ENCODE results near the gene ELAC1. TPM values are rescaled to one million over a fixed set of nuclear protein-coding genes. Genes with fewer than 3 reads are reported as not detected.
"Not testable (repeated sequence)": the region's sequence is repeated elsewhere in the genome, so short reads cannot be mapped to it uniquely, and the experiment has no call there.

The ELAC1 gene
- total and polyA plus RNA-seq, 2 donors (not counting 1 experiment from before 2014, with no cell fraction given): 7.3 to 8.2 TPM

DNA sequence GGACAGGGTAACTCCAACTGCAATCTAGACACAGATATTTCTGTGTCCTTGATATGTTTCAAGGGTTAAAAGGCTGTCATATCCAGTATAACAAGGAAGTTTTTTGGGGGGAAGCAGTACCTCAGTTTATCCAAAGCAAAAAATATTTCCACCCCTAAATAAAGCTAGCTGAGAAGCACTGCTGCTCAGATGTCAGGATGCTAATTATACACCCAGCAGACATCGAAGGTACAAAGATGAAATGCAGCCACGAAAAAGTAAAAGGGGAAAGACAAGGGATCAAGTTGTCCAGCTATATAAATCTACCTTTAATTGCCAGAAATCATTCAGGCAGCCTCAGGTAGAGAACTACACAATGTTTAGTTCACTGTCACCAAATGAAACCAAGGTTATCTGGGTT, 26.2 kb downstream of the ELAC1 start:
- DNase-seq (ENCODE audit: low read depth in 2 of 2): no peak
- H3K9me3 ChIP-seq (ENCODE audit: control insufficient read depth, insufficient read depth, low read depth, low read length): no peaks in the 10 kb centered on the region
- H3K36me3 ChIP-seq (ENCODE audit: control insufficient read depth, insufficient read depth, low read length): no peaks in the 10 kb centered on the region
- no peaks in the 10 kb centered on the region for H3K27me3 ChIP-seq (ENCODE audit: control insufficient read depth, insufficient read depth, low read length)
- H3K9ac ChIP-seq (ENCODE audit: insufficient read depth, low read length): no peak overlapping the region
- H3K27ac ChIP-seq (ENCODE audit: insufficient read depth, low read length): no peak overlapping the region
- no peaks in the 10 kb centered on the region for H3K79me2 ChIP-seq (ENCODE audit: control insufficient read depth, insufficient read depth, low read length)
- TF ChIP-seq, protein P1, sequence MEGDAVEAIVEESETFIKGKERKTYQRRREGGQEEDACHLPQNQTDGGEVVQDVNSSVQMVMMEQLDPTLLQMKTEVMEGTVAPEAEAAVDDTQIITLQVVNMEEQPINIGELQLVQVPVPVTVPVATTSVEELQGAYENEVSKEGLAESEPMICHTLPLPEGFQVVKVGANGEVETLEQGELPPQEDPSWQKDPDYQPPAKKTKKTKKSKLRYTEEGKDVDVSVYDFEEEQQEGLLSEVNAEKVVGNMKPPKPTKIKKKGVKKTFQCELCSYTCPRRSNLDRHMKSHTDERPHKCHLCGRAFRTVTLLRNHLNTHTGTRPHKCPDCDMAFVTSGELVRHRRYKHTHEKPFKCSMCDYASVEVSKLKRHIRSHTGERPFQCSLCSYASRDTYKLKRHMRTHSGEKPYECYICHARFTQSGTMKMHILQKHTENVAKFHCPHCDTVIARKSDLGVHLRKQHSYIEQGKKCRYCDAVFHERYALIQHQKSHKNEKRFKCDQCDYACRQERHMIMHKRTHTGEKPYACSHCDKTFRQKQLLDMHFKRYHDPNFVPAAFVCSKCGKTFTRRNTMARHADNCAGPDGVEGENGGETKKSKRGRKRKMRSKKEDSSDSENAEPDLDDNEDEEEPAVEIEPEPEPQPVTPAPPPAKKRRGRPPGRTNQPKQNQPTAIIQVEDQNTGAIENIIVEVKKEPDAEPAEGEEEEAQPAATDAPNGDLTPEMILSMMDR (conservative IDR thresholded peaks at IDR 0.05 in 1 of 2, IDR thresholded peaks at IDR 0.05 in 1 of 2; ENCODE audit: low read depth in 1 of 2, low read length in 2 of 2): no peak
- TF ChIP-seq EZH2 (IDR thresholded peaks at IDR 0.05; ENCODE audit: low read length, missing control alignments): no peak
- no peak overlapping the region for H3K4me2 ChIP-seq (ENCODE audit: extremely low read depth, insufficient read depth, low read length)
- no peaks in the 10 kb centered on the region for H4K20me1 ChIP-seq (ENCODE audit: control insufficient read depth, extremely low read depth, insufficient read depth, low read length)
- H3K4me1 ChIP-seq (ENCODE audit: control insufficient read depth, extremely low read depth, insufficient read depth, low read length): no peaks in the 10 kb centered on the region
- H2AFZ ChIP-seq (ENCODE audit: low read length): no peak overlapping the region
- H3K4me3 ChIP-seq (replicated peaks in 1 of 4; ENCODE audit: control extremely low read depth in 1 of 4, insufficient read depth in 1 of 4, low read depth in 3 of 4, low read length in 4 of 4): no peak overlapping the region

DNA sequence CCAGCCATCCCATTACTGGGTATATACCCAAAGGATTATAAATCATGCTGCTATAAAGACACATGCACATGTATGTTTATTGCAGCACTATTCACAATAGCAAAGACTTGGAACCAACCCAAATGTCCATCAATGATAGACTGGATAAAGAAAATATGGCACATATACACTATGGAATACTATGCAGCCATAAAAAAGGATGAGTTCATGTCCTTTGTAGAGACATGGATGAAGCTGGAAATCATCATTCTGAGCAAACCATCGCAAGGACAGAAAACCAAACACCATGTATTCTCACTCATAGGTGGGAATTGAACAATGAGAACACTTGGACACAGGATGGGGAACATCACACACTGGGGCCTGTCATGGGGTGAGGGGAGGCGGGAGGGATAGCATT, 35.3 kb downstream of the ELAC1 start:
- not testable (repeated sequence) for H3K79me2 ChIP-seq (ENCODE audit: control insufficient read depth, insufficient read depth, low read length); H3K4me3 ChIP-seq (replicated peaks in 1 of 4; ENCODE audit: control extremely low read depth in 1 of 4, insufficient read depth in 1 of 4, low read depth in 3 of 4, low read length in 4 of 4); H3K4me1 ChIP-seq (ENCODE audit: control insufficient read depth, extremely low read depth, insufficient read depth, low read length); H3K36me3 ChIP-seq (ENCODE audit: control insufficient read depth, insufficient read depth, low read length); H3K27me3 ChIP-seq (ENCODE audit: control insufficient read depth, insufficient read depth, low read length); H4K20me1 ChIP-seq (ENCODE audit: control insufficient read depth, extremely low read depth, insufficient read depth, low read length); H3K27ac ChIP-seq (ENCODE audit: insufficient read depth, low read length); H3K9me3 ChIP-seq (ENCODE audit: control insufficient read depth, insufficient read depth, low read depth, low read length); H2AFZ ChIP-seq (ENCODE audit: low read length); DNase-seq (ENCODE audit: low read depth in 2 of 2); H3K4me2 ChIP-seq (ENCODE audit: extremely low read depth, insufficient read depth, low read length); H3K9ac ChIP-seq (ENCODE audit: insufficient read depth, low read length)

DNA sequence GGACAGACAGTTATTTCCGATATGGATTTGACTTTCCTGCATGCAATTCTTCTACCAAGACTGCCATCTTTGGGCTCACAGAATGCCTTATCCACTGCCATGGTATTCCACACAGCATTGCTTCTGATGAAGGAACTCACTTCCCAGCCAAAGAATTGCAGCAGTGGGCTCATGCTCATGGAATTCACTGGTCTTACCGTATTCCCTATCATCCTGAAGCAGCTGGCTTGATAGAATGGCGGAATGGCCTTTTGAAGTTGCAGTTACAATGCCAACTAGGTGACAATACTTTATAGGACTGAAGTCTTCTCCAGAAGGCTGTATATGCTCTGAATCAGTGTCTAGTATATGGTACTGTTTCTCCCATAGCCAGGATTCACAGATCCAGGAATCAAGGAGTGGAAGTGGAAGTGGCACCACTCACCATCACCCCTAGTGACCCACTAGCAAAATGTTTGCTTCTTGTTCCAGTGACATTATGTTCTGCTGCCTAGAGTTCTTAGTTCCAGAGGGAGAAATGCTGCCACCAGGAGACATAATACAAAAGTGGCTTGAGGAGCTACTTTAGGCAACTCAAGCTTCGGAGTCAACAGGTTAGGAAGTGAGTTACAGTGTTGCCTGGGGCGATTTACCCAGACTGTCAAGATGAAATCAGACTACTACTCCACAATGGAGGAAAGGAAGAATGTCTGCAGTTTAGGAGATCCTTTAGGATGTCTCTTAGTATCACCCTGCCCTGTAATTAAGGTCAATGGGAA, 38.4 kb downstream of the ELAC1 start:
- Histone ChIP-seq H3K4me1 (ENCODE audit: control insufficient read depth, extremely low read depth, insufficient read depth, low read length) (no peaks in the 10 kb centered on the region), H3K36me3 (ENCODE audit: control insufficient read depth, insufficient read depth, low read length) (no peaks in the 10 kb centered on the region), H3K4me2 (ENCODE audit: extremely low read depth, insufficient read depth, low read length) (no peak overlapping the region), H3K27me3 (ENCODE audit: control insufficient read depth, insufficient read depth, low read length) (no peaks in the 10 kb centered on the region), H3K79me2 (ENCODE audit: control insufficient read depth, insufficient read depth, low read length) (no peaks in the 10 kb centered on the region), H2AFZ (ENCODE audit: low read length) (no peak overlapping the region), H3K9me3 (ENCODE audit: control insufficient read depth, insufficient read depth, low read depth, low read length) (no peaks in the 10 kb centered on the region), H4K20me1 (ENCODE audit: control insufficient read depth, extremely low read depth, insufficient read depth, low read length) (no peaks in the 10 kb centered on the region), H3K27ac (ENCODE audit: insufficient read depth, low read length) (no peak overlapping the region), H3K4me3 (replicated peaks in 1 of 4; ENCODE audit: control extremely low read depth in 1 of 4, insufficient read depth in 1 of 4, low read depth in 3 of 4, low read length in 4 of 4) (no peak overlapping the region), H3K9ac (ENCODE audit: insufficient read depth, low read length) (no peak overlapping the region)
- DNase-seq (ENCODE audit: low read depth in 2 of 2): no peak
- TF ChIP-seq EZH2 (IDR thresholded peaks at IDR 0.05; ENCODE audit: low read length, missing control alignments): no peak
- TF ChIP-seq, protein P1 (conservative IDR thresholded peaks at IDR 0.05 in 1 of 2, IDR thresholded peaks at IDR 0.05 in 1 of 2; ENCODE audit: low read depth in 1 of 2, low read length in 2 of 2): no peak

Data from fibroblast of lung (primary cell).